GM18508 (cell line): ENCODE data around the gene SVIL.
"Not testable (repeated sequence)": the region's sequence is repeated elsewhere in the genome, so short reads cannot be mapped to it uniquely, and the experiment has no call there.

Source experiments
- ATAC-seq: cut with Tn5 transposase; IDR thresholded peaks from one replicate; pipeline ENCODE4 v1.9.1; 2021; ENCODE audit warnings: moderate number of reproducible peaks; ENCODE audit not compliant: insufficient read depth, unreplicated experiment

SVIL gene

DNA sequence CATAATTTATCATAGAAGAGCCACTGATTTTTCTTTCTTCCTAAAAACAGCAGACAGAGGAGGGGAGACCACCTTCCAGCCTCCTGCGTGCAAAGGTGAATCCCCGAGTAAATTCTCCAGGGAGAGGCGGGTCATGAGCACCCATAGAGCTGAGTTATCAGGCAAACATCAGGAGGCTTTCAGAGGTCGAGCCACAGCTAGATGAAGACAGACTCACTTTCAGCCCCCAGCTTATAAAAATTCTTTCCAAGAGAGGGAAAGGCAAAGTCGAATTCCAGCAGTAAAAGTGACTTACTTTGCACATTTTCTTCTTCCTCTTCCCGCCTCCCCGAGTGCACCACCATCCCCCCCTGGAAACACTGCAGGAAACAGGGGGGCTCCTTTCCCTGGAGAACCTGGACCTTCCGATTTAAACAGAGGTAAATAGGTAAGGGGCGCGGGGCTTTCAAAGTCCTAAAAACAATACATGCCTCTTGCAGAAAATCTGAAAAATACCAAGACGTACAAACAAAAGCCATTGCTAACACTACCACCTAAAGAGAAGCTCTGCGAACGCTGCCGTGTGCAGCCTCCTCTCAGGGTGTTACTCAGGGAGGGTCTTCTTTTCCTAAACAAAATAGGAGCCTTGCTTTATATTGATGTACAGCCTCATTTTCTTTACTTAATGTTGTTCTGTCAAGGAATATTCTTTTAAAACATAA lies 163.8 kb downstream of the SVIL start:
- ATAC-seq, result no peak

DNA sequence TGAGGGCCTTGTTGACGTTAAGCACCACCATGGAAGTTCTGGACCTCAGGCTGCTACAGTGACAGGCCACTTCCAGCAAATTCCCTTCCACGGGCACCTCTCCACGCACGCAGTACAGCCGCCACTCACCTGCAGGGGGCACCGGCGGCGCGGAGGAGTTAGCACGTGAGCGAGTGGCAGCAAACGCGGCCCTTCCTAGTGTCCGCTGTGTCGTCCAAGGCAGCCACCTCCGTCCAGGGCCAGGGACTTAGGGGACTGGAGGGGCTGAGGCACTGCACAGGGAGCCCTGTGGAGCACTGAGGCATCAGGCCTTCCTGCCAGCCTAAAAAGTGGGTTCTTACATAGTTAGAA lies 164.4 kb downstream of the SVIL start:
- no peak for ATAC-seq

DNA sequence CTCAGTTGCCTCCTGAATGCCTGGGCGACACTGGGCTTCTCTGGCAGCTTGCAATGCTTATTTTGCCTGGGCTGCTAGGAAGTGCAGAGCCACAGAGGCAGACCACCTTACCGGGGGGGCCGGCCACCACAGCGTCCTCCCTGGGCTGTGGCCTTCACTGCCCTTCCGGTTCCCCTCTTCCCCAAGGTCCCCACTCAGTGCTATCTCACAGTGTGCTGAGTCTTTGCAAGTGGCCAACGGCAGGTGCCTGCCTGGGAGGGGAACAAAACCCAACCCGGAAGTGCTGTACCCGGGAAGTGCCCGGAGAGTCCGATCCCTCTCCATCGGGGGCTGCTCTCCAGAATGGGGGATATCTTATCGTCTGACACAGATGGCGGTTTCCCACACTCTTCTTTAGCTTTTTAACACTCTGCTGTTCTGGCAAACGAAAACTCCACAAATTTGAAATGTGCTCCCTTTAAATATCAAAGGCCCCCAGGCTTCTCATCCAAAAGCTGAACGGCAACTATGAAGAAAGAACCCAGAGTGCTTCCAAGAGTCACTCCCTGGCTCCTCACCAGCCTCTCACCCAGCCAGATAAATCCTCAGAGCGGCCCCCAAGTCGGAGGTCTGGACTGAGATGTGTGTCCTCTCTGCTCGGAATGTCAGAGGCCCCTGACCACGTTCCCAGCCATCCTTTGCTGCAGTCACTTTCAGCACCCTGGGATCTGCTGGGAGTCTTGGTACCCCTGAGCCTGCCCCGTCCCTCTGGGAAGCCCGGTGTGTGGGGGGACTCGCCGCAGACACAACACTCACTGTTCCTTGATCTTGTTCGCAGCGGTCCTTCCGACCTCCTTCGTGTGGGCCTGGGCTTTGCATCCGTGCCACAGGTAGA lies 165.1 kb downstream of the SVIL start:
- ATAC-seq, result no peak

GRCh38 chr10:29465384-29465783 lies 169.4 kb downstream of the SVIL start:
- ATAC-seq, result no peak

- not testable (repeated sequence) for ATAC-seq
These were observed 170.1 kb downstream of the SVIL start for GRCh38 chr10:29464671-29465171.

- ATAC-seq, result no peak
These were observed 173.7 kb downstream of the SVIL start for GRCh38 chr10:29461042-29461441.

DNA sequence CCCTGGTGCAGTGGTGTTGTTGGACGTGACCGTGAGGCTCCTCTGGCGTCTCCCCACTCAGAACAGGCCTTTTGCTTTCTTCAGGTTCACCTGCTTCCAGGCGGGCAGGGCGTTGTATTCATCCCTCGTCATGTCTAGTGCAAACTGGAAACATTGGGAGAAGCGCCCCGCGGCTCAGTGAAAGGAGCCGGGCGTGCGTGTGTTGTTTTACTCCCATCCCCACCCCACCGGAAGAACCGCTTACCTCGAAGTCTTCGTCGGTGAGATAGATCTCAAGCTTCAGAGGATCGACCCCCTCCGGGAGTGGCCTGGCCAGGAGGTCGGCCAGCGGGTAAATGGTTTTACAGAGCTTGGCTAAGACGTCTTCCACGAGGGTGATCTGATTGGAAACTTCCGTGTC lies 176.6 kb downstream of the SVIL start:
- ATAC-seq, result not testable (repeated sequence)

- ATAC-seq, result no peak
These were observed 179.7 kb downstream of the SVIL start for GRCh38 chr10:29455095-29455494.

- no peak for ATAC-seq
These were observed 180.5 kb downstream of the SVIL start for GRCh38 chr10:29454250-29454649.

DNA sequence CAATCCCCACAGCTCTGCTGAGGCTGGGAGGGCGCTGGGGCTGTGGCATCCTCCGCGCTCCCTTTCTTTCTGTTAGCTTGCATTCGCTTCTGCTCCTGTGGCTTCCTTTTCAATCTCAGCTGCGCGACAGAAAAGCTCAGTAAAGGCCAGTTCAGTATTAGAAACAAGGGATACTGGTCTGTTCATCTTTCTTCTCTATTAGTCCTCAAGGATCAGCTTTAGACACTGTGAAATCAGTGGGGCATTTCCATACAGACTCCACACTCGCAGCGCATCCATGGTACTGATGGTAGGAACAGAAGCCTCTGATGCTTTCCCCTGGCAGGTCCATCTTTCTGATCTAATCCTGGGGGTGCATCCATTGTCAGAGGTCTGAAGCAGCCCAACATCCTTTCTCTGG lies 182.2 kb downstream of the SVIL start:
- no peak for ATAC-seq

DNA sequence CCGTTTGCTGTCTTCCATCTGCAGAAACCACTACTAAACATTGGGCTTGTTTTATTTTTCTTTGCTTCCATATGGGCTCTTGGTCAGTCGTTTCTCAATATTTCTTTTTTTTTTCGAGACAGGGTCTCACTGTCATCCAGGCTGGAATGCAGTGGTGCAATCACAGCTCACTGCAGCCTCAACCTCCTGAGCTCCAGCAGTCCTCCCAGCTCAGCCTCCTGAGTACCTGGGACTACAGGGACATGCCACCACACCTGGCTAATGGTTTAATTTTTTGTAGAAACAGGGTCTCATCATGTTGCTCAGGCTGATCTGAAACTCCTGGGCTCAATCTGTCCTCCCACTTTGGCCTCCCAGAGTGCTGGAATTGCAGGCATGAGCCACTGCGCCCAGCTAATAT lies 182.8 kb downstream of the SVIL start:
- ATAC-seq, result no peak

GRCh38 chr10:29450405-29450804 lies 184.4 kb downstream of the SVIL start:
- ATAC-seq, result no peak

- ATAC-seq, result not testable (repeated sequence)
These were observed 185.8 kb downstream of the SVIL start for GRCh38 chr10:29448756-29449592.

DNA sequence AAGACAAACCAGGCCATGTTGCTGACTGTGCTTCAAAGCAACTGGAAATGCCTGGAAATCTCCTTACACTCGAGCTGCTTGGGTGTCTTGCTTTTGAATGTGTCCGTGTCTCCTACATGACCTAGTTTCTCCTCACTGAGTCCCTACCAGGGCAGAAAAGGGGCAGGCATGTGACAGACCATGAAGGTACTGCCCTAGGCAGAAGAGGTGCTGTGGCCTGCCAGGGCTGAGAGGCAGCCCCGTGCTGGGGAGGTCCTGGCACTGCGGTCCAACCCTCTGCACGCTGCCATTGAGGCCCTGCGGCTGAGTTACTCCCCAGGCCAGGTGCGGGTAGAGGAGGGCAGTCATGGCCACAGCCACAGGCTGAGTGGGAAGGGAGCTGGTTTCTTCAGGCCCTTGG lies 186.6 kb downstream of the SVIL start:
- ATAC-seq, result no peak

GRCh38 chr10:29446327-29446726 lies 188.4 kb downstream of the SVIL start:
- no peak for ATAC-seq

- no peak for ATAC-seq
These were observed 190.8 kb downstream of the SVIL start for GRCh38 chr10:29443745-29444523.

GRCh38 chr10:29440981-29441380 lies 193.8 kb downstream of the SVIL start:
- ATAC-seq, result no peak

GRCh38 chr10:29439005-29439404 lies 195.8 kb downstream of the SVIL start:
- not testable (repeated sequence) for ATAC-seq

DNA sequence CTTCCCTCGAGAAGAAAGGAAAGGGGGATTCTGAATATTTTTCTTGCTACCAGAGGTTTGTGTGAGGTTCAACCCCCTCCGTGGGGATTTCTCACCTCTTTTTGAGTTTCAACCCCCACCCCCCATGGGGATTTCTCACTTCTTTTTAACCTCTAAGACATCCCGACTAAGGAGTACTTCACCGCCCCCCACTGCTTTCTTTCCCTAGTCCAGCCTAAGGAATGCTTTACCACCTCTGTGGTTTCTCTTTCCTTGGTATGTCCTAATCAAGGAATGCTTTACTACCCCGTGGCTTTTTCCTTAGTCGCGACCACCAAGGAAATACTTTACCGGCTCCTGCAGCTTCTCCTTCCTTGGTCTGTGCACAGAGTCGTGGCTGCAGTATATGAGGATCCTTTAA lies 196.5 kb downstream of the SVIL start:
- no peak for ATAC-seq

DNA sequence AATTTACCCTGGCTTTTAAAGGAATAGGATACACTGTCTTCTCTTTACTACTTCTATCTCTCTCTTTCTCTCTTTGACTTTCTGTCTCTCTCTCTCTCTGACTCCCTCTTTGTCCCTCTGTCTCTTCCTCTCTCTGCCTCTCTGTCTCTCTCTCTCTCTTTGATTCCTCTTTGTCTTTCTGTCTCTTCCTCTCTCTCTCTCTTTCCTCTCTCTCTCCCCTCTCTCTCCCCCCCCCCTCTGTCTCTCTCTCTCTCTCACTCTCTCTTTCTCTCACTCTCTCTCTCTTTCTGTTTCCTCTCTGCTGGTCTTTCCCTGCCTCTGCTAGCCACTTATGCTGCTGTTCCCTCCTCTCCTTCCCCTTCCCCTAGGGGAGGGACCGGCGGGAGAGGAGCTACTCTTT lies 196.9 kb downstream of the SVIL start:
- ATAC-seq, result no peak
